Neuronal stem cell (in vitro differentiated cells): Measurements from ENCODE around the gene YPEL1.
A peak's percentile ranks its signal among the peaks of the same experiment; 100 is the strongest.

ENCODE experiments used
- DNase-seq: peaks from one replicate; pipeline ENCODE4 v3.0.0-alpha.2; 2013; ENCODE audit warnings: low spot score
- H2AFZ ChIP-seq: one replicate; pipeline ENCODE4 v1.6.1; 2013; ENCODE audit warnings: mild to moderate bottlenecking, low read length, inconsistent platforms
- H2AK5ac ChIP-seq: 2 replicates; pipeline ENCODE4 v1.6.1; 2013; ENCODE audit warnings: low read depth, mild to moderate bottlenecking, inconsistent platforms, low read length, moderate library complexity, mixed read lengths
- H2BK120ac ChIP-seq: 2 replicates; pipeline ENCODE4 v1.6.1; 2013; ENCODE audit warnings: low read depth, mild to moderate bottlenecking, inconsistent platforms, low read length, moderate library complexity, mixed read lengths
- H2BK12ac ChIP-seq: one replicate; pipeline ENCODE4 v1.6.1; 2013; ENCODE audit warnings: low read length, inconsistent platforms
- H2BK15ac ChIP-seq: 2 replicates; pipeline ENCODE4 v1.6.1; 2013; ENCODE audit warnings: mild to moderate bottlenecking, low read length, inconsistent platforms, mixed read lengths
- H2BK5ac ChIP-seq: one replicate; pipeline ENCODE4 v1.6.1; 2013; ENCODE audit warnings: inconsistent platforms, mild to moderate bottlenecking, low read length, moderate library complexity
- H3K14ac ChIP-seq: one replicate; pipeline ENCODE4 v1.6.1; 2013; ENCODE audit warnings: low read length, inconsistent platforms
- H3K18ac ChIP-seq: 2 replicates; pipeline ENCODE4 v1.6.1; 2013; ENCODE audit warnings: low read length, inconsistent platforms
- H3K23ac ChIP-seq: 2 replicates; pipeline ENCODE4 v1.6.1; 2013; ENCODE audit warnings: low read depth, mild to moderate bottlenecking, mixed read lengths, low read length, inconsistent platforms; ENCODE audit not compliant: poor library complexity
- H3K27ac ChIP-seq: replicated peaks from 3 replicates; pipeline ENCODE4 v1.5.1; 2013; ENCODE audit warnings: low read length, inconsistent platforms
- H3K27me3 ChIP-seq, 3 experiments: 2 replicates each; pipeline ENCODE4 v1.6.1; 2013; ENCODE audit warnings: low read length in 3 of 3, mild to moderate bottlenecking in 2 of 3, inconsistent platforms in 1 of 3, low read depth in 1 of 3, mixed read lengths in 1 of 3, moderate library complexity in 1 of 3; ENCODE audit not compliant: control insufficient read depth in 3 of 3, insufficient read depth in 3 of 3
- H3K36me3 ChIP-seq, 2 donors: replicated peaks in 1 of 2; 2 replicates each; pipeline ENCODE4 v1.6.1; 2013; ENCODE audit warnings: low read length in 2 of 2; ENCODE audit not compliant: control insufficient read depth in 2 of 2, insufficient read depth in 2 of 2
- H3K4ac ChIP-seq: 2 replicates; pipeline ENCODE4 v1.6.1; 2013; ENCODE audit warnings: inconsistent platforms, mild to moderate bottlenecking, low read length, moderate library complexity
- H3K4me1 ChIP-seq, 2 donors: 1 replicate in 1 of 2; 2 replicates in 1 of 2; pipeline ENCODE4 v1.6.1; 2013; ENCODE audit warnings: low read length in 2 of 2, low read depth in 1 of 2; ENCODE audit not compliant: control insufficient read depth in 2 of 2, insufficient read depth in 1 of 2
- H3K4me2 ChIP-seq: one replicate; pipeline ENCODE4 v1.6.1; 2013; ENCODE audit warnings: mild to moderate bottlenecking, low read length, inconsistent platforms; ENCODE audit not compliant: insufficient read depth, poor library complexity, severe bottlenecking
- H3K4me3 ChIP-seq, 2 donors: 2 replicates each; pipeline ENCODE4 v1.5.1; 2013; ENCODE audit warnings: low read length in 2 of 2, mild to moderate bottlenecking in 2 of 2, inconsistent platforms in 1 of 2, moderate library complexity in 1 of 2
- H3K79me1 ChIP-seq: one replicate; pipeline ENCODE4 v1.6.1; 2013; ENCODE audit warnings: low read depth, mild to moderate bottlenecking, inconsistent platforms, low read length, moderate library complexity
- H3K9ac ChIP-seq: one replicate; pipeline ENCODE4 v1.6.1; 2013; ENCODE audit warnings: mild to moderate bottlenecking, low read depth, low read length, inconsistent platforms; ENCODE audit not compliant: poor library complexity
- H3K9me3 ChIP-seq, 2 donors: replicated peaks in 1 of 2; 2 replicates each; pipeline versions ENCODE3 to v1.6.1; 2013; ENCODE audit warnings: low read length in 2 of 2, mild to moderate bottlenecking in 2 of 2, inconsistent platforms in 1 of 2, low read depth in 1 of 2, mixed read lengths in 1 of 2, moderate library complexity in 1 of 2; ENCODE audit not compliant: control insufficient read depth in 2 of 2, insufficient read depth in 1 of 2
- H4K8ac ChIP-seq: one replicate; pipeline ENCODE4 v1.6.1; 2013; ENCODE audit warnings: low read depth, mild to moderate bottlenecking, inconsistent platforms, low read length, moderate library complexity
- H4K91ac ChIP-seq: one replicate; pipeline ENCODE4 v1.6.1; 2013; ENCODE audit warnings: low read length, low read depth, mild to moderate bottlenecking, inconsistent platforms; ENCODE audit not compliant: poor library complexity
- WGBS, 2 donors: extraction: QIAGEN DNeasy Blood & Tissue Kit; methylation state at CpG; one replicate each; pipeline ENCODE4 v1.1.7; 2013; ENCODE audit warnings: missing lambda C conversion rate in 2 of 2, mixed read lengths in 1 of 2; ENCODE audit not compliant: insufficient read length in 2 of 2, insufficient replicate concordance in 1 of 2; ENCODE audit errors: extremely low coverage in 2 of 2; 5-methylcytosine and 5-hydroxymethylcytosine counted together

YPEL1 gene

GRCh38 chr22:21739828-21740377, 4.3 kb upstream of the YPEL1 start:
- no peak overlapping the region for H3K18ac ChIP-seq
- no peak overlapping the region for H4K91ac ChIP-seq
- no peak overlapping the region for H2AK5ac ChIP-seq
- H3K4me3 ChIP-seq, result no peak overlapping the region
- H3K79me1 ChIP-seq, result no peaks in the 10 kb centered on the region
- no peak overlapping the region for H4K8ac ChIP-seq
- no peak for DNase-seq
- H2BK5ac ChIP-seq, result no peak overlapping the region
- peaks cover 0 to 22% (median 6%) of the 10 kb centered on the region in 3 experiments for H3K27me3 ChIP-seq
- peak overlapping the region; percentile 29 for H3K23ac ChIP-seq
- H3K9me3 ChIP-seq, result no peaks in the 10 kb centered on the region
- H2AFZ ChIP-seq, result no peak overlapping the region
- H2BK120ac ChIP-seq, result no peak overlapping the region
- no peak overlapping the region for H3K4me2 ChIP-seq
- H3K9ac ChIP-seq, result no peak overlapping the region
- no peak overlapping the region for H2BK12ac ChIP-seq
- peaks cover 2 to 4% of the 10 kb centered on the region in 2 donors for H3K4me1 ChIP-seq
- H2BK15ac ChIP-seq, result no peak overlapping the region
- no peaks in the 10 kb centered on the region for H3K36me3 ChIP-seq
- H3K4ac ChIP-seq, result no peak overlapping the region
- WGBS, 2 donors, result no CpG with 5 or more reads among the region's 5 CpGs
- H3K14ac ChIP-seq, result no peak overlapping the region
- H3K27ac ChIP-seq, result no peak overlapping the region

GRCh38 chr22:21738966-21739365, 3.4 kb upstream of the YPEL1 start:
- no peak overlapping the region for H2BK120ac ChIP-seq
- no peak for DNase-seq
- peak overlapping the region; percentile 2 for H3K18ac ChIP-seq
- H3K4me1 ChIP-seq, result peaks cover 4 to 8% of the 10 kb centered on the region in 2 donors
- H3K9me3 ChIP-seq, result no peaks in the 10 kb centered on the region
- H4K91ac ChIP-seq, result no peak overlapping the region
- no peak overlapping the region for H3K27ac ChIP-seq
- no peak overlapping the region for H2BK15ac ChIP-seq
- H3K4ac ChIP-seq, result no peak overlapping the region
- H2BK5ac ChIP-seq, result no peak overlapping the region
- peaks cover 0 to 22% (median 6%) of the 10 kb centered on the region in 3 experiments for H3K27me3 ChIP-seq
- H3K4me3 ChIP-seq, result no peak overlapping the region
- H3K9ac ChIP-seq, result peak overlapping the region; percentile 5
- H3K23ac ChIP-seq, result peak overlapping the region; percentile 29
- peak overlapping the region; percentile 60 for H2AK5ac ChIP-seq
- no peak overlapping the region for H3K14ac ChIP-seq
- no peaks in the 10 kb centered on the region for H3K79me1 ChIP-seq
- no peak overlapping the region for H3K4me2 ChIP-seq
- H4K8ac ChIP-seq, result no peak overlapping the region
- peak overlapping the region; percentile 53 for H2AFZ ChIP-seq
- no CpG with 5 or more reads among the region's 7 CpGs for WGBS, 2 donors
- peaks cover 0 to 2% of the 10 kb centered on the region in 2 donors for H3K36me3 ChIP-seq
- no peak overlapping the region for H2BK12ac ChIP-seq

GRCh38 chr22:21738081-21738480, 2.5 kb upstream of the YPEL1 start:
- Histone ChIP-seq H4K91ac (no peak overlapping the region), H4K8ac (no peak overlapping the region), H2AFZ (no peak overlapping the region), H3K4me2 (no peak overlapping the region), H3K14ac (no peak overlapping the region), H3K18ac (no peak overlapping the region), H3K4me3 (no peak overlapping the region), H2AK5ac (no peak overlapping the region), H3K27me3 (peaks cover 0 to 22% (median 4%) of the 10 kb centered on the region in 3 experiments), H2BK120ac (no peak overlapping the region), H3K9ac (no peak overlapping the region), H2BK15ac (no peak overlapping the region), H2BK5ac (no peak overlapping the region), H3K79me1 (no peaks in the 10 kb centered on the region), H3K9me3 (no peaks in the 10 kb centered on the region), H3K36me3 (peaks cover 0 to 8% of the 10 kb centered on the region in 2 donors), H2BK12ac (no peak overlapping the region), H3K23ac (no peak overlapping the region), H3K4me1 (peaks cover 7 to 8% of the 10 kb centered on the region in 2 donors), H3K27ac (no peak overlapping the region), H3K4ac (no peak overlapping the region)
- DNase-seq, result no peak
- no CpG with 5 or more reads among the region's 8 CpGs for WGBS, 2 donors

GRCh38 chr22:21736948-21737347, 1.4 kb upstream of the YPEL1 start:
- H3K36me3 ChIP-seq, result peaks cover 0 to 11% of the 10 kb centered on the region in 2 donors
- H3K4me3 ChIP-seq, result no peak overlapping the region
- no peak overlapping the region for H3K4me2 ChIP-seq
- no peak overlapping the region for H2AFZ ChIP-seq
- peaks cover 0 to 22% (median 4%) of the 10 kb centered on the region in 3 experiments for H3K27me3 ChIP-seq
- no peak overlapping the region for H2BK5ac ChIP-seq
- H2BK120ac ChIP-seq, result no peak overlapping the region
- H3K14ac ChIP-seq, result no peak overlapping the region
- no peak overlapping the region for H3K18ac ChIP-seq
- H2BK15ac ChIP-seq, result no peak overlapping the region
- H4K91ac ChIP-seq, result no peak overlapping the region
- no peak overlapping the region for H3K9ac ChIP-seq
- DNase-seq, result no peak
- H3K4me1 ChIP-seq, result peaks cover 7 to 8% of the 10 kb centered on the region in 2 donors
- no peak overlapping the region for H2BK12ac ChIP-seq
- H3K79me1 ChIP-seq, result no peaks in the 10 kb centered on the region
- WGBS, 2 donors, result no CpG with 5 or more reads among the region's 9 CpGs
- H3K23ac ChIP-seq, result no peak overlapping the region
- H3K4ac ChIP-seq, result no peak overlapping the region
- no peak overlapping the region for H3K27ac ChIP-seq
- H4K8ac ChIP-seq, result no peak overlapping the region
- no peaks in the 10 kb centered on the region for H3K9me3 ChIP-seq
- H2AK5ac ChIP-seq, result no peak overlapping the region
